ENCODE measurements around the gene DRAP1.

GRCh38 chr11:65927904-65928397, 8.7 kb downstream of the DRAP1 start:
- TF ChIP-seq CTCF (IDR thresholded peaks at IDR 0.05 in 2 of 3, conservative IDR thresholded peaks at IDR 0.05 in 1 of 3; ENCODE audit: insufficient read depth in 2 of 3, low read depth in 1 of 3, low read length in 3 of 3) (no peak), JUNB (CRISPR knock-in tag; conservative IDR thresholded peaks at IDR 0.05) (no peak), ZNF143 (CRISPR knock-in tag; IDR thresholded peaks at IDR 0.05) (no peak), POLR2A (conservative IDR thresholded peaks at IDR 0.05) (no peak), TAF1 (IDR thresholded peaks at IDR 0.05; ENCODE audit: control insufficient read depth, extremely low read depth, insufficient read depth, low read length, severe bottlenecking) (no peak), NONO (IDR thresholded peaks at IDR 0.05; ENCODE audit: low read depth in 2 of 2, low read length in 1 of 2) (no peak)
